Measurements from ENCODE around the gene PPFIA1.

DNA sequence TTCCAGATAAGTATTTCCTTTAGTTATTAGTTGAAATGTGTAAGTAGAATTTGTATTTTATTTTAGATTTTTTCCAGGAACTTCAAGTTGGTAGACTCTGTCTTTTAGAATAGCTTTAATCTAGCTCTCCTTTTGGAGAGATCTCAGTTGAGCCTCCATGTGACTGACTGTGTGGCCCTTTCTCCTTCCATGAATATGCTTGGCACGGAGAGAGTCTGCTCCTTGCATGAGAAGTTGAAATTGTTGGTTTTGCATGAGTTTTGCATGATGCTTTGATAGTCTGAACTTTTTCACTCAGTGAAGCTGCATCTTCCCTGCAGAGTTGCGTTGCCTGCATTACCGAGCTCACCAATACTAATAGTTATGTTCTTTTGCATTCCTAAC lies 95.0 kb downstream of the PPFIA1 start:
- TF ChIP-seq CTCF (IDR thresholded peaks at IDR 0.05) (no peak), POLR2AphosphoS5 (IDR thresholded peaks at IDR 0.05) (no peak), POLR2A (IDR thresholded peaks at IDR 0.05) (no peak), EP300 (IDR thresholded peaks at IDR 0.05) (no peak)

All from upper lobe of left lung (tissue), 4 donors.